Adrenal gland (tissue), 5 donors: ENCODE results near the gene KCNJ1.

ENCODE experiments used
- CTCF ChIP-seq, 6 experiments: fragments of 450-650 bp in 4 of 6; fragments of 200-600 bp in 2 of 6; sonication (generic) in 1 of 6; IDR thresholded peaks; 1 replicate in 5 of 6; 2 replicates in 1 of 6; pipeline versions ENCODE4 v1.5.1 to v1.8.0; 2016 to 2021; ENCODE audit warnings: antibody characterized with exemption in 6 of 6, mild to moderate bottlenecking in 2 of 6, moderate library complexity in 1 of 6
- POLR2A ChIP-seq, 2 donors: fragments of 450-650 bp; IDR thresholded peaks; one replicate each; pipeline ENCODE4 v1.6.1; 2017; ENCODE audit warnings: antibody characterized with exemption in 2 of 2, mild to moderate bottlenecking in 2 of 2, moderate library complexity in 1 of 2
- donor health status: DM: no; HTN: no; CAD: no.

GRCh38 chr11:128839081-128839480 lies 28.0 kb downstream of the KCNJ1 start:
- TF ChIP-seq CTCF (IDR thresholded peaks at IDR 0.05) (no peak), POLR2A (IDR thresholded peaks at IDR 0.05) (no peak)
